ENCODE results near the gene KRT76. TPM values are rescaled to one million over a fixed set of nuclear protein-coding genes. Genes with fewer than 3 reads are reported as not detected.

KRT76 gene
- total RNA-seq, 1 experiment from 2014 or later = not detected

- H4K8ac ChIP-seq (replicated peaks; ENCODE audit: insufficient read length, low read depth, low read length) = no peak overlapping the region
Observed at GRCh38 chr12:52806169-52806811, 29.1 kb upstream of the KRT76 start.

More at GRCh38 chr12:52806169-52806811, 29.1 kb upstream of the KRT76 start:
- H3K4me2 ChIP-seq (ENCODE audit: insufficient read depth, insufficient read length, low read length) = no peak overlapping the region
- H2BK20ac ChIP-seq (ENCODE audit: low read depth, low read length, poor library complexity, severe bottlenecking) = no peak overlapping the region
- H2BK120ac ChIP-seq (ENCODE audit: low read depth, low read length, poor library complexity, severe bottlenecking) = no peak overlapping the region
- no peak for DNase-seq
- H3K9ac ChIP-seq (ENCODE audit: extremely low read depth, insufficient read length, low read length) = no peak overlapping the region
- H2BK5ac ChIP-seq (ENCODE audit: insufficient read length, low read length) = no peak overlapping the region
- no peak overlapping the region for H3K4me3 Mint-ChIP-seq
- H3T11ph ChIP-seq (ENCODE audit: low read length) = no peak overlapping the region
- no peak overlapping the region for H3K4ac ChIP-seq (ENCODE audit: low read depth, low read length)
- H2AFZ ChIP-seq (ENCODE audit: low read length) = no peak overlapping the region
- no peaks in the 10 kb centered on the region for H3K23me2 ChIP-seq (ENCODE audit: insufficient read length, low read depth, low read length, poor library complexity, severe bottlenecking)
- peaks cover 10% of the 10 kb centered on the region for H3K27me3 Mint-ChIP-seq (ENCODE audit: low read depth)
- H3K23ac ChIP-seq (ENCODE audit: insufficient read length, low read depth, low read length) = no peak overlapping the region
- no peak overlapping the region for H4K91ac ChIP-seq (ENCODE audit: insufficient read length, low read depth, low read length)
- no peak for TF ChIP-seq CTCF (conservative IDR thresholded peaks at IDR 0.05)
- H3K79me1 ChIP-seq (ENCODE audit: insufficient read depth, low read depth, low read length, poor library complexity, severe bottlenecking) = no peaks in the 10 kb centered on the region
- no CpG with 5 or more reads among the region's 3 CpGs for WGBS (ENCODE audit: extremely low coverage, insufficient read length, low lambda C conversion rate)
- H3K27ac Mint-ChIP-seq = no peak overlapping the region
- H3K18ac ChIP-seq (ENCODE audit: insufficient read length, low read depth, low read length) = no peak overlapping the region
- H2BK12ac ChIP-seq (ENCODE audit: insufficient read length, low read depth, low read length) = no peak overlapping the region
- H3K56ac ChIP-seq (ENCODE audit: insufficient read length, low read depth, low read length) = no peak overlapping the region
- H3K79me2 ChIP-seq (ENCODE audit: insufficient read depth, low read length) = no peaks in the 10 kb centered on the region
- H3K27me3 ChIP-seq (ENCODE audit: insufficient read depth, low read length) = no peaks in the 10 kb centered on the region
- peaks cover 2% of the 10 kb centered on the region; the same call in 1 of the 2 replicates for H3K4me1 ChIP-seq (ENCODE audit: insufficient read depth, low read length)
- H4K20me1 ChIP-seq (ENCODE audit: control insufficient read depth, insufficient read depth, insufficient read length) = no peaks in the 10 kb centered on the region
- peaks cover 21 to 22% of the 10 kb centered on the region in 2 experiments for H3K4me1 Mint-ChIP-seq
- no peak overlapping the region for H2AK5ac ChIP-seq (ENCODE audit: insufficient read length, low read length)
- H4K5ac ChIP-seq (ENCODE audit: insufficient read length, low read depth, low read length) = no peak overlapping the region
- H3K36me3 Mint-ChIP-seq (ENCODE audit: insufficient read depth in 1 of 3, low read depth in 3 of 3) = no peaks in the 10 kb centered on the region
- no peaks in the 10 kb centered on the region for H3K9me3 Mint-ChIP-seq
- no peaks in the 10 kb centered on the region for H3K9me3 ChIP-seq (ENCODE audit: control insufficient read depth, low read depth, low read length)
- H2BK15ac ChIP-seq (ENCODE audit: low read depth, low read length) = no peak overlapping the region
- no peak overlapping the region for H3K14ac ChIP-seq (ENCODE audit: insufficient read depth, low read length)
- no peak overlapping the region for H3K27ac ChIP-seq (ENCODE audit: insufficient read length, low read depth, low read length)

Measured in H9 (cell line).